Liver (tissue), 3 donors: ENCODE data around the gene HIVEP3.

Source experiments
- EGR1 ChIP-seq, 2 donors: IDR thresholded peaks; 2 replicates each; pipeline ENCODE4 v1.6.1; 2016 to 2018; ENCODE audit warnings: antibody characterized with exemption in 2 of 2, low read depth in 2 of 2
- TF ChIP-seq, protein P1 (sequence below): fragments of 150-350 bp; IDR thresholded peaks from 2 replicates; pipeline ENCODE4 v1.5.1; 2017; ENCODE audit warnings: improper control_type of control experiment, low read depth, low read length; ENCODE audit not compliant: missing input control
- TF ChIP-seq, protein P2 (sequence below): IDR thresholded peaks from 2 replicates; pipeline ENCODE4 v1.6.1; 2016; ENCODE audit warnings: antibody characterized with exemption
- TF ChIP-seq, protein P3 (sequence below): IDR thresholded peaks from 2 replicates; pipeline ENCODE4 v1.6.1; 2016; ENCODE audit warnings: antibody characterized with exemption
- donor health status: healthy.
- donor health status: healthy.

DNA sequence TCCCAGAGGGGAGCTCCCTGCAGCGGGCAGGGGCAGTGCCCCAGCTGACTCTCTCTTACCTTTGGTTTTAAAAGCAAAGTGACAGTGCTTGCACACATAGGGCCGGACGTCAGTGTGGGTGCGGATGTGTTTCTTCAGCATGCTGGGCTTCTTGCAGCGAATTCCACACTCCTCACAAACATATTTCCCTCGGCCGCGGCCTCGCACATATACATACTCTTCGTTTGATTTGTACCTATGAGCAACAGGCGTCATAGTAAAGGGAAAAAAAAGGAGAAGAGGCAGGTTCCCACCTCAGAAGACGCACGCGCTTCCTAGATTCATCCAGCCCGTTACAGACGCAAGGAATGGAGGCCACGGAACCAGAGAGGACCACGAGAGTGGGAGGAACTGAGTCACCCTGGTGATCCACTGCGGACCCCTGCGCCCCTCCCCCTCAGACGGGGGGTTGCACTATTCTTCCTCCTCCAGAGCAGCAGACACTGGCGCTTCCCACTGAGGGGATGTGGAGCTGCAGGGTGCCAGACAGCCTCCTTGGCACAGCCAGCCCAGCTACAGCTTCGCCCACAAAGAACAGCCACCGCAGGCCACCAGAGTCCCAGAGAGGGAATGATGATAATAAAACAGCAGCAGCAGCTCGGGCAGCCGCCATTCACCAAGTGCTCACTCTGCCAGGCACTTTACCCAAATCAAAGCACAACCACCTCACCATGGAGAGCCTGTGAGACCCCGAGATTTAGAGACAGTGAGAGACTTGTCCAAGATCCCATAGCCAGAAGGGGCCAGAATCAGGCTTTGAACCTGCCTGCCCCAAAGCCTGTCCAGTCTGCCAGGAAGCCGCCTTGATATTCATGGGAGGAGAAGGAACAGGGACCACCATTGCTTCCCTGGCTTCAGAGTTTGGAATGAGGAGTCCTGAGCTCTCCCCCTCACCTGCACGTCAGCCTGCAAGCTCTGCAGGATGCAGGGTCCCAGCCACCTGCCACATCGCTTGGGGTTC is 393.7 kb downstream of the HIVEP3 start:
- TF ChIP-seq, protein P1, sequence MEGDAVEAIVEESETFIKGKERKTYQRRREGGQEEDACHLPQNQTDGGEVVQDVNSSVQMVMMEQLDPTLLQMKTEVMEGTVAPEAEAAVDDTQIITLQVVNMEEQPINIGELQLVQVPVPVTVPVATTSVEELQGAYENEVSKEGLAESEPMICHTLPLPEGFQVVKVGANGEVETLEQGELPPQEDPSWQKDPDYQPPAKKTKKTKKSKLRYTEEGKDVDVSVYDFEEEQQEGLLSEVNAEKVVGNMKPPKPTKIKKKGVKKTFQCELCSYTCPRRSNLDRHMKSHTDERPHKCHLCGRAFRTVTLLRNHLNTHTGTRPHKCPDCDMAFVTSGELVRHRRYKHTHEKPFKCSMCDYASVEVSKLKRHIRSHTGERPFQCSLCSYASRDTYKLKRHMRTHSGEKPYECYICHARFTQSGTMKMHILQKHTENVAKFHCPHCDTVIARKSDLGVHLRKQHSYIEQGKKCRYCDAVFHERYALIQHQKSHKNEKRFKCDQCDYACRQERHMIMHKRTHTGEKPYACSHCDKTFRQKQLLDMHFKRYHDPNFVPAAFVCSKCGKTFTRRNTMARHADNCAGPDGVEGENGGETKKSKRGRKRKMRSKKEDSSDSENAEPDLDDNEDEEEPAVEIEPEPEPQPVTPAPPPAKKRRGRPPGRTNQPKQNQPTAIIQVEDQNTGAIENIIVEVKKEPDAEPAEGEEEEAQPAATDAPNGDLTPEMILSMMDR, result no peak
- TF ChIP-seq, protein P2, sequence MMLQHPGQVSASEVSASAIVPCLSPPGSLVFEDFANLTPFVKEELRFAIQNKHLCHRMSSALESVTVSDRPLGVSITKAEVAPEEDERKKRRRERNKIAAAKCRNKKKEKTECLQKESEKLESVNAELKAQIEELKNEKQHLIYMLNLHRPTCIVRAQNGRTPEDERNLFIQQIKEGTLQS, result no peak
- no peak for TF ChIP-seq EGR1 (IDR thresholded peaks at IDR 0.05; ENCODE audit: low read depth in 2 of 2)
- TF ChIP-seq, protein P3, sequence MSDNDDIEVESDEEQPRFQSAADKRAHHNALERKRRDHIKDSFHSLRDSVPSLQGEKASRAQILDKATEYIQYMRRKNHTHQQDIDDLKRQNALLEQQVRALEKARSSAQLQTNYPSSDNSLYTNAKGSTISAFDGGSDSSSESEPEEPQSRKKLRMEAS, result no peak
